GM12801 (cell line): Measurements from ENCODE around the gene TM9SF3.

ENCODE experiments used
- CTCF ChIP-seq: IDR thresholded peaks from one replicate; pipeline ENCODE4 v1.5.1; 2011; ENCODE audit warnings: control low read depth; ENCODE audit not compliant: insufficient read length; ENCODE audit errors: extremely low read depth

Gene TM9SF3

GRCh38 chr10:96596422-96597407, 9.9 kb upstream of the TM9SF3 start:
- TF ChIP-seq CTCF, result no peak

- TF ChIP-seq CTCF, result no peak
Measured at GRCh38 chr10:96595741-96596140, 8.9 kb upstream of the TM9SF3 start.

GRCh38 chr10:96591946-96592345, 5.1 kb upstream of the TM9SF3 start:
- no peak for TF ChIP-seq CTCF

- TF ChIP-seq CTCF, result no peak
Measured at GRCh38 chr10:96588616-96589419, 2.0 kb upstream of the TM9SF3 start.

- TF ChIP-seq CTCF, result no peak
Measured at GRCh38 chr10:96588060-96588554, 1.3 kb upstream of the TM9SF3 start.

GRCh38 chr10:96587264-96588059, 650 bp upstream of the TM9SF3 start:
- TF ChIP-seq CTCF, result no peak
